GM18517 (cell line): Measurements from ENCODE around the gene HESX1.
A peak's percentile ranks its signal among the peaks of the same experiment; 100 is the strongest.

Source experiments
- ATAC-seq: cut with Tn5 transposase; IDR thresholded peaks from one replicate; pipeline ENCODE4 v1.9.1; 2021; ENCODE audit warnings: mild to moderate bottlenecking, moderate library complexity; ENCODE audit not compliant: unreplicated experiment

HESX1 gene

DNA sequence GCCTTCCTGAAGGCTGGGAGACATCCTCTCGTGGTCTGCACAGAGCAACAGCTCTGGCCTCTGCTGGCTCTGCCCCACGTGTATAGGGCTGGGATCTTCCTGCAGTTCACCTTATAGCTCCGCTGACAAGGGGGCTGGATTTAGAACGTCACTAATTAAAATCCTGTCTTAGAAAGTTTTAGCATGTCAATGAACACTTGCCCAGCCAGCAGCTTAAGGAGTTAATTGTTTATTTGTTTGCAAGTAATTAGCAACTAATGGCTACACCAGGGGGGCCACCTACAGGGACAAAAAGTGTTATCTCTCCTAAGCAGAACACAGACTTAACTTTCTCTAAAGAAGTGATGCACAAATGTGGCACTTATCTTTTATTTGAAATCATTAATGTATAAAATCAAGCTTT, at the start of gene HESX1:
Gene HESX1 (minus strand): TSS at position 84 of the 403 bp plus-strand sequence. CDS start 60 bp downstream, at position 24.
- ATAC-seq: no peak

DNA sequence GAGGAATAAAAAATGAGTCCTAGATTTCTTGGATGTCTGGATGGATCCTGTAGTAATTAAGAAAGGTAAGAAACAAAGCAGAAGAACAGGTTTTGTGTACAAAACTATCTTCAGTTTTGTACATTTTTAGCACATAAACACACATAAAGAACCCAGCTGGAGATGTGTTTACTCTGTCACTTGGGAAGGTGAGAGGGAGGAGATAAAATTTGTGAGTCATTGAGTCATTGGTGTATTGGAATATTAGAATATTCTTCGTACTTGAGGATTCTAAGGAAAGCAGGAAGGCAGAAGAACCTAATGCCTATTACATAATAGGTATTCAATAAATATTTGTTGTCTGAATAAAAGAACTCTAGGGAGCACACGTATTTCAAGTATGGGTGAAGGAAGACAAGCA, 45.2 kb upstream of the HESX1 start:
- ATAC-seq: no peak

DNA sequence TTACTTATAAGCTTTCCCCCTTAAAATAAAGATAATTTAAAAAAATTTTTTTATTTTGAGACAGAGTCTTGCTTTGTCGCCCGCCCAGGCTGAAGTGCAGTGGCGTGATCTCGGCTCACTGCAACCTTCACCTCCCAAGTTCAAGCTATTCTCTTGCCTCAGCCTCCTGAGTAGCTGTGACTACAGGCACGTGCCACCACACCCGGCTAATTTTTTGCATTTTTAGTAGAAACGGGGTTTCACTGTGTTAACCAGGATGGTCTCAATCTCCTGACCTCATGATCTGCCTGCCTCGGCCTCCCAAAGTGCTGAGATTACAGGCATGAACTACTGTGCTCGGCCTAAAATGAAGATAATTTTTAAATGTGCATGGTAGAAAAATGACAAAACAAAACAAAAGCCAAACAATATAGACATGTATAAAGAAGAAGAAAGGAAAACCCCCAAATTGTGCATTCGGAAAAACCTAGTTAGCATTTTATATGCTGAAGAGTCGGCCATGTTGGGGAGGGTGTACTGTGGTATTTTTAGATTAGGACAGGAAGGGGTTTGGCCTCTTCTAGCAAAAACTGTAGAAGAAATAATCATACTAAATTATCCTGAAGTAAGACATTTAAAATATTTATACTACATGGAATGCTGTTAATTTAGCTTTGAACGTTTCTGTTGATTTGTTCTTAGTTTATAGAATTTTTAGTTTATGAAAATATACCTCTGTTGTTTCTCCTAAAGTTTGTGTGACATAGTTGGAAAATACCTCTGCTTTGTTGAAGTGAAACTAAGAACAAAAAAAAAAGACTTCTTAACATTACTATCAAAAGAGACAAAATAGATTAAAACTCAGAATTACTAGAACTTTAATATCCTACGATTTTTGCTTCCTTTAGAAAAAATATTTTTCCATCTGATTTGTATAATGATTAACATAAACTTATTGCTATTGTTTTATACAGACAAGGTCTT, 35.1 kb upstream of the HESX1 start:
- ATAC-seq: no peak

GRCh38 chr3:57233799-57234198, 34.0 kb upstream of the HESX1 start:
- no peak for ATAC-seq

DNA sequence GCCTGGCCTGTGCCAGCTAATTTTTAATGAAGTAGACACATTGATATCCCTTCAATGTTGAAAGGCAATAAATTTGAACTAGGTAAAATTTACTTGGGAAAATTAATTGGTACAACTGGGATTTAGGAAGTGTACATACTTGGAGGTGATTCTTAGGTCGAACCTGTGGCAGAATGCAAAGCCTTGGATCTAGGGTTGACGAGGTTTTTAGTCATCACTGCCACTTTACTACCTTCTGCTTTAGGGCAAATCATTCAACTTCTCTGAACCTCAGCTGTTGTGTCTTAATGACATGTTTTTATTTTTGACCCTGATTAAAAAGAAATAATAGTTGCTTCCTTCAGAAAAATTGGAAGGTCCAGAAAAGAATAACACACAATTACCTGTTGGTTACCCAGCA, 30.2 kb upstream of the HESX1 start:
- no peak for ATAC-seq

DNA sequence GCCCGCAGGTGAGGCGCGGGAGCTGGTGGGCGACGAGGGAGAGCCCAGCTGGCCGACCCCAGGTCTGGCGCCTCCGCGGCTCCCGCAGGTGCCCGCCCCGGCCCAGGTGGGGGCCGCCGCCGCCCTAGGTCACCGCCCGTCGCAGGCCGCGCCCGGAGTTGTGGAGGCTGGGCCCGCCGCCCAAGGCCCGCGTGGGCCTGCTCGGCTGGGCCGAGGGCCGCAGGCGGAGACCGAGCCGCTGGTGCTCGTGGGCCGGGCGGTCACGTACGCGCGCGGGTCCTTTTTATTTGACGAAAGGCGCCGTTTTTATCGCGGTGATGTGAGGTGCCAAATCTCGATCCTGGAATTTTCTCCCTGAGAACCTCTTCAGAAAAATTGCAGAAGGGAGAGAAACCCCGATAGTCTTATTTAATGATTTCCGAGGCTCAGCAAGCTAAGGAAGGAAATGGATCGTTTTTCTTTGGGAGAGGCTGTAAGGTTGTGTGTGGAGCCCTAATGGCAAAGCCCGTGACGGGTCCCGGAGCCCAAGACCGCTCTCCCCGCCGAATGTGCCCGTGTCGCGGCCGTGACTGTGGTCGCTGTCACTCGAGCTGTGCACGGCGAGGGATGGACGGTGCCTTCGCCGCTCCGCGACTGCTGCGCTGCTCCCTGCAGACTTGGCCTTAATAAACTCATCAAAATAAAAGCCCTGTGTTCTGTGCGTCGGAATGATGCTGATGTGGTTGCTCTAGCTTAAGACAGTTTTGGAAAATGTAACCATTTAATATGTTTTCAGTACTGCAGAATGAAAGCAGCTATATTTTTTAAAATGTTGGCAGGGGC, 28.4 kb upstream of the HESX1 start:
- ATAC-seq: peak; percentile 45

GRCh38 chr3:57227204-57227929, 27.6 kb upstream of the HESX1 start, which contains the start of gene APPL1:
APPL1 (plus strand) TSS chr3:57227729; CDS start chr3:57227884, 155 bp downstream.
- ATAC-seq: peak; percentile 70

- ATAC-seq: no peak
Measured at GRCh38 chr3:57226176-57226575, 26.4 kb upstream of the HESX1 start.

- ATAC-seq: no peak
Measured at GRCh38 chr3:57224856-57225255, 25.1 kb upstream of the HESX1 start.

GRCh38 chr3:57221883-57222282, 22.1 kb upstream of the HESX1 start:
- ATAC-seq: no peak

DNA sequence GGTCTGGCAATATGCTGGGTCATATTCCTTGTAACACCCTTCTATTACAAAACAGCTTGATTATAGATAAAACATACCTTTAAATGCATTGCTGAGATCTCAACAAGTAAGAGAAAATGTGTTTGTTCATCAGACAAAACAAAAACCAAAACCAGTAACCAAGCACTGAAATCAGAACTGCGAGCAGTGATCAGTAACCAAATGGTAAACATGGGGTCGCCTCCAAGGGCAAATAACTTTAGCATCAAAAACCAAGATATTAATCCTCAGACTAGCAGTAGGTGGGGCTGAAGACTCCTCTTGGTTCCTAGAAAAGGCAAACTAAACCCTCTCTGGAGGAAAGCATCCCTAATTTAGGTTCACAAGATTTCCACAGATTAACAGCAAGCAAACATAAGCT, 6.6 kb upstream of the HESX1 start:
- ATAC-seq: no peak

GRCh38 chr3:57194641-57195040, 5.1 kb downstream of the HESX1 start:
- no peak for ATAC-seq

DNA sequence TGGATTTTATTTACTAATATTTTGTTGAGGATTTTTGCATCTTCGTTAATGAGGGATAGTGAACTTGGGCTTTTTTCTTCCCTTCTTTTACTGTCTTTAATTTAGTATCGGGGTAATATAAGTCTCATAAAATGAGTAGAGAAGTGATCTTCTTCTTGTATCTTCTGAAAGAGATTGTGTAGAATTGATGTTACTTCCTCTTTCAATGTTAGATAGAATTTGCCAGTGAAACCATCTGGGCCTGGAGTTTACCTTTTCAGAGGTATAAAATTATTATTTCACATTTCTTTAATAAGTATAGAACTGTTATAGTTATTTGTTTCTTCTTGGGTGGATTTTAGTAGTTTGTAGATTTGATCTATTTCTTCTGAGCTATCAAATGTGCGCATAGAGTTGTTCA, 7.8 kb downstream of the HESX1 start:
- no peak for ATAC-seq

DNA sequence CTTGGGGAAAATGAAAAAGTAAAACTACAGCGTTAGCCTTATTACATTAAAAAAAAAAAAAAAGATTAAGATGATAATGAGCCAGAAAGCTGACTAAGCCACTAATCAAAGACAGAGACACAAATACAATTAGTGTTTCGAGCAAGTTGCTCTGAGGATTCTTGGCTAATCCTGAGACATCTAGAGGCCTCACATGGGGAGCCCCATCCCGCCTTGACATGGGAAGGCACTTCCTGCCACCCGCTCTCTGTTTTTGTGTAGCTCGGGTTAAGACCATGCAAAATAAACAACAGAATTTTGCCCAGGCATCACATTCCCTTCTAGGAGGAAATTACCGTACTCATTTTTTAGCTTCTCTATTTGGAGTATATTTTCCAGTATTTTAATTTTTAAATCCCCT, 15.3 kb downstream of the HESX1 start:
- ATAC-seq: no peak

DNA sequence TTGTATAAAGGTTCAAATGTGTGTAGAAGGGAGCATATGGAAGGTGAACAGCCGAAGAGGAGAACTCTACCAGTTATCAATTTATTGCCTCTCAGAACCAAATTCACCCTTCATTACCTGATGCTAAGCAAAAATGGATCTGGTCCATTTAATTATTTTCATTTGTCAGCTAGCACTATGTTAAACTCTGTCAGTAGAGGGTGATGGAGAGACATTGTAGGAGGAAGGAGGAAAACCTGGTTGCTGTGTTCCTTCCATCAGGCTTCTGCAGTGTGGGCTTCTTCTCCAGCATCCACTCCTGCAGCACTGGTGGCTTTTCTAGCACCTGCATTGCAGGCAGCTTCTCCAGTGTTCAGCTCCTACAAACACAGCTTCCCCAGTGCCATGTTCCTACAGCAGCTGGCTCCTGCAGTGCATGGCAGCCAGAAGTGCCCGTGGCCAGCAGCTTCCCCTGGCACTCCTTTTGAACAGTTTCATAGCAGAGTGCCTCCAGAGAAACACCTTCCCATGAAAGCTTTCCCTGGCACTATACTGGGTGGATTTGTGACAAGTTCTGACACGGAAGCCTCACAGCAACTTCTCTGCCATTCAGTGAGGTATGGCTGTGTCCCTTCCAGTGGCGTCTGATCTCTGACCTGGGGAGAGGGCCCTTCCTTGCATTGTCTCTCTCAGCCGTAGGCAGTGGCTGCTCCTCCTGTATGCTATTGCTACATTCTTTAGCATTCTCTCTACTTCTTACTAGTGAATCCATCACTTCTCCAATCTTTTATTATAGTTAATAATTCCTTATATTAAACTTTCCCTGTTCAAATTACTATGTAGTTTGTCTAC, 20.0 kb downstream of the HESX1 start:
- ATAC-seq: no peak

DNA sequence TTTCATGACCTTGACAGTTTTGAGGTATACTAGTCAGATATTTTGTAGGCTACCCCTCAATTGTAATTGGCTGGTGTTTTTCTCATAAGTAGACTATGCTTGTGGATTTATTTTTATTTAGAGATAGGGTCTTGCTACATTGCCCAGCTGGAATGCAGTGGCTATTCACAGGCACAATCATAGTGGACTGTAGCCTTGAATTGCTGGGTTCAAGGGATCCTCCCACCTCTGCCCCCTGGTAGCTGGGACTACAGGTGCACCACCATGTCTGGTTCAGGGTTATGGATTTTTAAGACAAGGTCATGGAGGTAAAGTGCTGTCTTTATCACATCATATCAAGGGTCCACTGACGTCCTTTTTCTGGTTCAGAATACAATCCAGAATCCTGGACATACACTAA, 23.7 kb downstream of the HESX1 start:
- ATAC-seq: no peak

- ATAC-seq: no peak
Measured at GRCh38 chr3:57173687-57174086, 26.1 kb downstream of the HESX1 start.

DNA sequence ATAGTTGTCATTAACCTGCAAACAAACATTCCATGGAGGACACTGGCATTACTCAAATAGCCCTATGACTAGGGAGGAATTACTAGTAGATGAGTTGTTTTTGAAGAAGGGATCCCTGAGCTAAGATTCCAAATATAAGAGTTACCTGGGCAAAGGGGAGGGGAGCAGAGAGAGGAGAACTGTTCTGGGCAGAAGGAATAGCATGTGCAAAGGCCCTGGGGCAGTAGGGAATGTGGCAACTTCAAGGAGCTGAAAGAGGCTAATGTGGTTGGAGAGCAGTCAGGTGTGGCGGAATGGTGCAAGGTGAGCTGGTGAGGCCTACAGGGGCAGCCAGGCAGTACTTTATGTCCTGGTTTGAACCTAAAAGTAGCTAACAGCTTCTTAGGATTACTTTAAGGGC, 28.8 kb downstream of the HESX1 start:
- no peak for ATAC-seq

- no peak for ATAC-seq
Measured at GRCh38 chr3:57169872-57170623, 29.7 kb downstream of the HESX1 start.
